Measurements from ENCODE around the gene SLC26A8.
"Not testable (repeated sequence)": the region's sequence is repeated elsewhere in the genome, so short reads cannot be mapped to it uniquely, and the experiment has no call there.

SLC26A8 gene

GRCh38 chr6:35914536-35914935 is 109.9 kb downstream of the SLC26A8 start:
- no peak for DNase-seq (ENCODE audit: low spot score)

- no peak for DNase-seq (ENCODE audit: low spot score)
Observed at GRCh38 chr6:35911871-35912653, 112.4 kb downstream of the SLC26A8 start.

GRCh38 chr6:35909571-35909970 is 114.9 kb downstream of the SLC26A8 start:
- not testable (repeated sequence) for DNase-seq (ENCODE audit: low spot score)

GRCh38 chr6:35908753-35909401 is 115.6 kb downstream of the SLC26A8 start:
- not testable (repeated sequence) for DNase-seq (ENCODE audit: low spot score)

- DNase-seq (ENCODE audit: low spot score), result no peak
Observed at GRCh38 chr6:35907750-35908149, 116.7 kb downstream of the SLC26A8 start.

GRCh38 chr6:35906499-35906846 is 118.0 kb downstream of the SLC26A8 start:
- DNase-seq (ENCODE audit: low spot score), result no peak

- no peak for DNase-seq (ENCODE audit: low spot score)
Observed at GRCh38 chr6:35905841-35906498, 118.5 kb downstream of the SLC26A8 start.

- DNase-seq (ENCODE audit: low spot score), result no peak
Observed at GRCh38 chr6:35905141-35905785, 119.2 kb downstream of the SLC26A8 start.

- DNase-seq (ENCODE audit: low spot score), result no peak
Observed at GRCh38 chr6:35903679-35904078, 120.8 kb downstream of the SLC26A8 start.

- no peak for DNase-seq (ENCODE audit: low spot score)
Observed at GRCh38 chr6:35900448-35900847, 124.0 kb downstream of the SLC26A8 start.

GRCh38 chr6:35898003-35898402 is 126.4 kb downstream of the SLC26A8 start:
- no peak for DNase-seq (ENCODE audit: low spot score)

- DNase-seq (ENCODE audit: low spot score), result no peak
Observed at GRCh38 chr6:35897486-35897885, 127.0 kb downstream of the SLC26A8 start.

- DNase-seq (ENCODE audit: low spot score), result no peak
Observed at GRCh38 chr6:35897036-35897435, 127.4 kb downstream of the SLC26A8 start.

GRCh38 chr6:35896228-35896627 is 128.2 kb downstream of the SLC26A8 start:
- no peak for DNase-seq (ENCODE audit: low spot score)

GRCh38 chr6:35895560-35895959 is 128.9 kb downstream of the SLC26A8 start:
- no peak for DNase-seq (ENCODE audit: low spot score)

- no peak for DNase-seq (ENCODE audit: low spot score)
Observed at GRCh38 chr6:35894776-35895175, 129.7 kb downstream of the SLC26A8 start.
